Sigmoid colon (tissue), 7 donors: ENCODE results near the gene LRRC19. TPM values are rescaled to one million over a fixed set of nuclear protein-coding genes. Genes with fewer than 3 reads are reported as not detected.

Experiments
- DNase-seq: peaks from one replicate; pipeline ENCODE4 v3.0.0-alpha.2; 2019
- H3K27ac ChIP-seq, 4 donors: fragments of 200-600 bp; sonication (generic); one replicate each; pipeline ENCODE4 v1.5.1; 2016 to 2019; ENCODE audit warnings: mild to moderate bottlenecking in 1 of 4
- H3K27me3 ChIP-seq, 3 donors: fragments of 200-600 bp; sonication (generic); one replicate each; pipeline ENCODE4 v1.5.1; 2019; ENCODE audit warnings: mild to moderate bottlenecking in 1 of 3
- H3K36me3 ChIP-seq, 4 donors: fragments of 200-600 bp; sonication (generic); one replicate each; pipeline ENCODE4 v1.5.1; 2016 to 2019
- H3K4me1 ChIP-seq, 4 donors: fragments of 200-600 bp; sonication (generic); one replicate each; pipeline ENCODE4 v1.5.1; 2017 to 2019
- H3K4me3 ChIP-seq, 4 donors: fragments of 200-600 bp; sonication (generic); one replicate each; pipeline ENCODE4 v1.5.1; 2017 to 2019; ENCODE audit warnings: mild to moderate bottlenecking in 2 of 4, moderate library complexity in 1 of 4
- H3K9me3 ChIP-seq, 4 donors: fragments of 200-600 bp in 3 of 4; sonication (generic) in 3 of 4; one replicate each; pipeline versions ENCODE4 v1.5.1 to v1.6.1; 2013 to 2019
- EP300 ChIP-seq, 4 donors: sonication (generic); formaldehyde crosslinking; IDR thresholded peaks; one replicate each; pipeline ENCODE4 v1.6.1; 2017; ENCODE audit warnings: antibody characterized with exemption in 4 of 4
- POLR2A ChIP-seq, 2 donors: fragments of 450-650 bp; IDR thresholded peaks; one replicate each; pipeline ENCODE4 v1.6.1; 2016; ENCODE audit warnings: antibody characterized with exemption in 2 of 2, mild to moderate bottlenecking in 2 of 2, moderate library complexity in 2 of 2
- POLR2AphosphoS5 ChIP-seq, 4 donors: sonication (generic); formaldehyde crosslinking; IDR thresholded peaks; one replicate each; pipeline ENCODE4 v1.6.1; 2017; ENCODE audit warnings: antibody characterized with exemption in 4 of 4
- WGBS, 2 donors: extraction: QIAGEN DNeasy Blood & Tissue Kit; methylation state at CpG; one replicate each; pipeline ENCODE4 v1.1.7; 2013; 5-methylcytosine and 5-hydroxymethylcytosine counted together
- intact Hi-C: fragments of 100-400 bp; cut with DNase I; formaldehyde crosslinking; loops from one replicate; pipeline ENCODE4 v1.15.1; 2023
- polyA plus RNA-seq, 3 donors: library from polyadenylated mRNA; stranded (reverse); fragments of 200-250 nt; gene quantifications; one replicate each; pipeline ENCODE4 v1.2.3, GENCODE V29; 2013
- total RNA-seq, 4 donors: library from RNA; depleted of rRNA; stranded (reverse); fragments of >200 nt; gene quantifications; one replicate each; pipeline ENCODE4 v1.1.0, GENCODE V29; 2016
- TF ChIP-seq, protein P1 (sequence below), 4 experiments: fragments of 450-650 bp in 3 of 4; fragments of 200-600 bp in 1 of 4; IDR thresholded peaks; one replicate each; pipeline ENCODE4 v1.5.1; 2016 to 2019; ENCODE audit warnings: antibody characterized with exemption in 4 of 4, mild to moderate bottlenecking in 3 of 4, moderate library complexity in 2 of 4
- donor health status: healthy with polysubstance abuse.
- donor health status: Bipolar disorder and iron deficiency.
- donor health status: healthy.

Gene LRRC19
- total and polyA plus RNA-seq, 7 donors: 0.83 to 25.9 (median 15.4) TPM; not detected in 3

DNA sequence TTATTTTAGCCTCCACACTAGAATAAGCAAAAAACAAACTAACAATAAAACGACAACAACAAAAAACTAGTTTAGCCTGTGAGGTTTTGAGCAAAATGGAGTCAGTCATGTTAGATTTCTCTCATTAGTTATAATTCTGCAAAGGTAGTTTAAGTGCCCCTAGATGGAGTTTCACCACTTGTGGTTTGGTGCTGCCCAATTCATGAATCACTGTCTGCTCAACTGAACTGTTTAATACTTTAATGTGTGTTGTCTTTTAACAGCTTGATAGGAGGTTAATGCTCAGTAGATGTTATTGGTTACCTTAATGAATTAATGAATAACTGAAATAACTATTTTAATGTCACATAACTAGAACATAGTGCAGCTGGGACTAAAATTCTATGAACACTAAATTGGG, 55.0 kb downstream of the LRRC19 start:
- H3K27ac ChIP-seq: no peak overlapping the region
- intact Hi-C loops: loop anchor here (10.0 kb wide), 2 partner anchors 584 to 624 kb away; partner anchors contain the start of gene C9orf72
- no peak for DNase-seq
- H3K4me1 ChIP-seq: peaks cover 0 to 20% (median 15%) of the 10 kb centered on the region in 4 donors
- no peak overlapping the region for H3K4me3 ChIP-seq
- 80 to 87% methylated on average over 1 of the region's 1 CpG for WGBS, 2 donors
- TF ChIP-seq POLR2A (IDR thresholded peaks at IDR 0.05) (no peak), EP300 (IDR thresholded peaks at IDR 0.05) (no peak), POLR2AphosphoS5 (IDR thresholded peaks at IDR 0.05) (no peak)
- TF ChIP-seq, protein P1, sequence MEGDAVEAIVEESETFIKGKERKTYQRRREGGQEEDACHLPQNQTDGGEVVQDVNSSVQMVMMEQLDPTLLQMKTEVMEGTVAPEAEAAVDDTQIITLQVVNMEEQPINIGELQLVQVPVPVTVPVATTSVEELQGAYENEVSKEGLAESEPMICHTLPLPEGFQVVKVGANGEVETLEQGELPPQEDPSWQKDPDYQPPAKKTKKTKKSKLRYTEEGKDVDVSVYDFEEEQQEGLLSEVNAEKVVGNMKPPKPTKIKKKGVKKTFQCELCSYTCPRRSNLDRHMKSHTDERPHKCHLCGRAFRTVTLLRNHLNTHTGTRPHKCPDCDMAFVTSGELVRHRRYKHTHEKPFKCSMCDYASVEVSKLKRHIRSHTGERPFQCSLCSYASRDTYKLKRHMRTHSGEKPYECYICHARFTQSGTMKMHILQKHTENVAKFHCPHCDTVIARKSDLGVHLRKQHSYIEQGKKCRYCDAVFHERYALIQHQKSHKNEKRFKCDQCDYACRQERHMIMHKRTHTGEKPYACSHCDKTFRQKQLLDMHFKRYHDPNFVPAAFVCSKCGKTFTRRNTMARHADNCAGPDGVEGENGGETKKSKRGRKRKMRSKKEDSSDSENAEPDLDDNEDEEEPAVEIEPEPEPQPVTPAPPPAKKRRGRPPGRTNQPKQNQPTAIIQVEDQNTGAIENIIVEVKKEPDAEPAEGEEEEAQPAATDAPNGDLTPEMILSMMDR (IDR thresholded peaks at IDR 0.05): no peak
- H3K27me3 ChIP-seq: no peaks in the 10 kb centered on the region
- H3K9me3 ChIP-seq: no peaks in the 10 kb centered on the region
- H3K36me3 ChIP-seq: no peaks in the 10 kb centered on the region

DNA sequence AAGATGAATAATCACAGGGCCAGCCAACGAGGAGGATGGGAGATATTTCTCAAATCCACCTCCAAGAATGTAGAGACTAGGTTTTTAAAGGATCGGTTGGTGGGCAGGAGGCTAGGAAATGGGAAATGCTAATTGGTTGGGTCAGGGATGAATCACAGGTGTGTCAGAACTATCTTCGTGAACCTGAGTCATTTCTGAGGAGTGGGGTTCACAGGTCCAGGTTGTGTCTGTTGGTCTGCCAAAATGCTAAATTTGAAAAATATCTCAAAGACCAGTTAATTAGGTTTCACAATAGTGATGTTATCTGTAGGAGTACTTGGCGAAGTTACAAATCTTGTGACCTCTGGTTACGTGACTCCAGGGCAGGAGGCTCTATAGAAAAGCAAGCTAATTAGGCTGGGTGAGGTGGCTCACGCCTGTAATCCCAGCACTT, 55.8 kb downstream of the LRRC19 start:
- H3K27me3 ChIP-seq: no peaks in the 10 kb centered on the region
- H3K4me1 ChIP-seq: peaks cover 0 to 25% (median 22%) of the 10 kb centered on the region in 4 donors
- no peak for DNase-seq
- no peak overlapping the region for H3K27ac ChIP-seq
- no peak overlapping the region for H3K4me3 ChIP-seq
- intact Hi-C loops: loop anchor here (10.0 kb wide), 2 partner anchors 585 to 625 kb away; partner anchors contain the start of gene C9orf72
- H3K36me3 ChIP-seq: no peaks in the 10 kb centered on the region
- WGBS, 2 donors: 69 to 78% methylated on average over 6 of the region's 6 CpGs
- TF ChIP-seq, protein P1 (IDR thresholded peaks at IDR 0.05): no peak
- TF ChIP-seq EP300 (IDR thresholded peaks at IDR 0.05) (no peak), POLR2AphosphoS5 (IDR thresholded peaks at IDR 0.05) (no peak), POLR2A (IDR thresholded peaks at IDR 0.05) (no peak)
- no peaks in the 10 kb centered on the region for H3K9me3 ChIP-seq

DNA sequence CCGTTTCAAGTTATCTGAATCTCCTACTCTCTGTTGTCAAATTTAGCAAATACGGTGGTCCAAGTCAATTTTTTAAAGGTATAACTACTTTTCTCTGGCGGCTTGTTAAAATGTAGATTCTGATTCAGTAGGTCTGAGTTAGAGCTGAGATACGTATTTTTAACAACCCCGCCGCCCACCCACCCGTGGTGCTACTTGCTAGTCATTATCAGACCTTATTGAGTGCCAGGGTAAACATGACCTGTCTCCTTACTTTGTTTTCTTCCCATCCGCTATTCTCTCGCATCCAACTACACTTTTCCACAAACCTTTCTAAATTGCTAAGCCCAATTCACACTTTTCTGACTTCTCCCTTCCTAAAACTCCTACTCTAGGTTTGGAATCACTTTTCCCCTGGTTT, 57.7 kb downstream of the LRRC19 start:
- Histone ChIP-seq H3K27me3 (no peaks in the 10 kb centered on the region), H3K9me3 (no peaks in the 10 kb centered on the region), H3K36me3 (peaks cover 0 to 4% (median 0%) of the 10 kb centered on the region in 4 donors), H3K4me1 (peaks cover 0 to 35% (median 24%) of the 10 kb centered on the region in 4 donors), H3K4me3 (peak overlapping the region; percentile 77 to 99 (median 82)), H3K27ac (peak overlapping the region; percentile 93 to 97 (median 96))
- WGBS, 2 donors: 0 to 1% methylated on average over 9 of the region's 9 CpGs
- no peak for DNase-seq
- TF ChIP-seq POLR2AphosphoS5 (IDR thresholded peaks at IDR 0.05) (no peak), POLR2A (IDR thresholded peaks at IDR 0.05) (no peak), EP300 (IDR thresholded peaks at IDR 0.05) (no peak)
- TF ChIP-seq, protein P1 (IDR thresholded peaks at IDR 0.05): no peak
- intact Hi-C loops: loop anchor here (1.0 to 2.0 kb wide), 2 partner anchors 9 to 55 kb away; partner anchors contain the start of genes CAAP1 and IFT74

DNA sequence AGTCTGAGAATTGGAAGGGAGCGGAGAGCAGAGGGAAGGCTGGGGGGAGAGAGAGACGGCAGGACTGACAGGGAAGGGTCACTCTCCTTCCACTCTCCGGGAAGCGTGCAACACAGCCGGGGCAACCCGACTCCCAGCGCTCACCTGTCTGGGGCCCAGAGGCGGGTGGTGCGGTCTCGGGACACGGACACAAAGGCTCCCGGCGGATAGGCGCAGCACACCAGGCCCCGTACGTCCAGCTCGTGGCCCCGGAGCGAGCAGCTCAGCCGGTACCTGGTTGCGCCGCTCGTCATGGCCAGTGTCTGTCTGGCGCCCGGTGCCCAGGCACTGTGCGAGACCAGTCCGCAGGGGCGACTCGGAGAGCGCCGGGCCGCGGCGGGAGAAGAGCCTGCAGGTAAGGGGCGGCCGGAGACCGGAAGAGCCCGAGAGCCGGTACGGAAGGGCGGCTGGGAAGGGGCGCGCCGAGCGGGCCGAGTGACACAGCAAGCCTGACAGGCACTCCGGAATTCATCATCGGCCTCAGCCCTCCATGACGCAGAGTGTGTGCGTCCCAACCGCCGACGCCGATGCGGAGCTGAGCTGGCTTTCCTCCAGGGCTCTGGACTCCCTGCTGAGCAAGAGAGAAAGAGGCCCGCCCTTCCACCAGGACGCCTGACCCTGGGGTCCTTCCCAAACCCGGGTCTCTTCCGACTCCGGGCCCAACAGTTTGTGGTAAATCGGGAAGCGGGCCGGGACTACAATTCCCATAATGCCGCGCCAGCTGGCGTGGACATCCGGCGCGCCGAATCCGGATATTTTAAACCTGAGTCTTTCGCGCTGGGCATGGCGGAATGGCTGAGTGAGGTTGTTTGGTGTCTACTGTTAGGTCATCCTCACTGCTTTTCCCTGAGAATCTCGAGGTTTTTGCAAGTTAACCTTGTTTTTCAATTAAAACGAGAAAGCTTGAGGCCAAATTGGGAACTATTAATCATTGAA, 58.4 kb downstream of the LRRC19 start, which contains the start of gene PLAA:
Gene PLAA, minus strand, starts transcription at position 490 of the 975 bp plus-strand sequence. Its CDS starts 197 bp downstream, at position 293.
- Histone ChIP-seq H3K9me3 (no peaks in the 10 kb centered on the region), H3K27ac (peak within 1 kb of the TSS; percentile 93 to 97 (median 96)), H3K36me3 (peaks cover 0 to 4% (median 0%) of the 10 kb centered on the region in 4 donors), H3K27me3 (no peaks in the 10 kb centered on the region), H3K4me1 (peaks cover 0 to 35% (median 24%) of the 10 kb centered on the region in 4 donors), H3K4me3 (peak within 1 kb of the TSS; percentile 77 to 99 (median 82))
- DNase-seq: peak; percentile 95
- peak; percentile 38 to 83 (median 72) for TF ChIP-seq POLR2AphosphoS5 (IDR thresholded peaks at IDR 0.05)
- TF ChIP-seq, protein P1 (IDR thresholded peaks at IDR 0.05): no peak
- TF ChIP-seq EP300 (IDR thresholded peaks at IDR 0.05): no peak
- peak in 1 of 2 donors; percentile 27 for TF ChIP-seq POLR2A (IDR thresholded peaks at IDR 0.05)
- 0% methylated on average over 76 of the region's 76 CpGs for WGBS, 2 donors
- intact Hi-C loops: loop anchor here (1.0 to 2.0 kb wide), 2 partner anchors 9 to 54 kb away; partner anchors contain the start of genes CAAP1 and IFT74
